Trophoblast cell (in vitro differentiated cells and primary cell): Measurements from ENCODE around the gene UBL4B.

Experiments used
- DNase-seq, 2 donors: peaks; one replicate each; pipeline ENCODE4 v3.0.0-alpha.2; 2016
- H2AFZ ChIP-seq: 2 replicates; pipeline ENCODE4 v1.6.1; 2013; ENCODE audit warnings: low read length, moderate library complexity, mild to moderate bottlenecking; ENCODE audit not compliant: insufficient read depth, poor library complexity
- H2AK5ac ChIP-seq: 2 replicates; pipeline ENCODE4 v1.6.1; 2013; ENCODE audit warnings: mild to moderate bottlenecking, low read length
- H2BK120ac ChIP-seq: 2 replicates; pipeline ENCODE4 v1.6.1; 2013; ENCODE audit warnings: low read length, mild to moderate bottlenecking, moderate library complexity; ENCODE audit not compliant: insufficient read depth, poor library complexity
- H2BK12ac ChIP-seq: 2 replicates; pipeline ENCODE4 v1.6.1; 2013; ENCODE audit warnings: mild to moderate bottlenecking, low read length, moderate library complexity
- H2BK5ac ChIP-seq: 2 replicates; pipeline ENCODE4 v1.6.1; 2013; ENCODE audit warnings: low read length, low read depth, moderate library complexity, mild to moderate bottlenecking; ENCODE audit not compliant: poor library complexity
- H3K14ac ChIP-seq: 2 replicates; pipeline ENCODE4 v1.6.1; 2013; ENCODE audit warnings: mild to moderate bottlenecking, low read length
- H3K18ac ChIP-seq: 2 replicates; pipeline ENCODE4 v1.6.1; 2013; ENCODE audit warnings: mild to moderate bottlenecking, low read length
- H3K23ac ChIP-seq: 2 replicates; pipeline ENCODE4 v1.6.1; 2013; ENCODE audit warnings: low read length
- H3K27ac ChIP-seq: 2 replicates; pipeline ENCODE4 v1.5.1; 2013; ENCODE audit warnings: low read depth, mild to moderate bottlenecking, inconsistent platforms, low read length, moderate library complexity
- H3K27me3 ChIP-seq: 2 replicates; pipeline ENCODE4 v1.6.1; 2013; ENCODE audit warnings: inconsistent platforms, mild to moderate bottlenecking, low read length, moderate library complexity; ENCODE audit not compliant: insufficient read depth
- H3K36me3 ChIP-seq, 2 experiments: 1 replicate in 1 of 2; 2 replicates in 1 of 2; pipeline ENCODE4 v1.6.1; 2013; ENCODE audit warnings: low read length in 2 of 2, mild to moderate bottlenecking in 2 of 2, moderate library complexity in 1 of 2; ENCODE audit not compliant: insufficient read depth in 2 of 2, control insufficient read depth in 1 of 2
- H3K4ac ChIP-seq: 2 replicates; pipeline ENCODE4 v1.6.1; 2013; ENCODE audit warnings: low read depth, mild to moderate bottlenecking, low read length, moderate library complexity
- H3K4me1 ChIP-seq, 2 experiments: 1 replicate in 1 of 2; 2 replicates in 1 of 2; pipeline ENCODE4 v1.6.1; 2013; ENCODE audit warnings: low read length in 2 of 2, mild to moderate bottlenecking in 2 of 2, moderate library complexity in 1 of 2; ENCODE audit not compliant: insufficient read depth in 2 of 2, control insufficient read depth in 1 of 2
- H3K4me2 ChIP-seq: 2 replicates; pipeline ENCODE4 v1.6.1; 2013; ENCODE audit warnings: inconsistent platforms, mild to moderate bottlenecking, low read length, moderate library complexity
- H3K4me3 ChIP-seq: 2 replicates; pipeline ENCODE4 v1.5.1; 2013; ENCODE audit warnings: mild to moderate bottlenecking, low read depth, low read length, inconsistent platforms
- H3K79me1 ChIP-seq: one replicate; pipeline ENCODE4 v1.6.1; 2013; ENCODE audit warnings: low read length
- H3K79me2 ChIP-seq: 2 replicates; pipeline ENCODE4 v1.6.1; 2013; ENCODE audit warnings: low read length, mild to moderate bottlenecking; ENCODE audit not compliant: control insufficient read depth, insufficient read depth, poor library complexity
- H3K9ac ChIP-seq: 2 replicates; pipeline ENCODE4 v1.6.1; 2013; ENCODE audit warnings: mild to moderate bottlenecking, low read length
- H3K9me3 ChIP-seq: 2 replicates; pipeline ENCODE4 v1.6.1; 2013; ENCODE audit warnings: low read depth, mild to moderate bottlenecking, control low read depth, inconsistent platforms, low read length; ENCODE audit not compliant: insufficient read depth
- H4K12ac ChIP-seq: 2 replicates; pipeline ENCODE4 v1.6.1; 2013; ENCODE audit warnings: low read depth, mild to moderate bottlenecking, low read length, moderate library complexity
- H4K8ac ChIP-seq: 2 replicates; pipeline ENCODE4 v1.6.1; 2013; ENCODE audit warnings: low read depth, mild to moderate bottlenecking, low read length, moderate library complexity
- H4K91ac ChIP-seq: one replicate; pipeline ENCODE4 v1.6.1; 2013; ENCODE audit warnings: low read depth, mild to moderate bottlenecking, low read length, moderate library complexity
- WGBS: extraction: QIAGEN DNeasy Blood & Tissue Kit; methylation state at CpG from one replicate; pipeline ENCODE4 v1.1.7; 2013; ENCODE audit warnings: missing lambda C conversion rate; ENCODE audit not compliant: insufficient read length, insufficient coverage; ENCODE audit errors: extremely low coverage; 5-methylcytosine and 5-hydroxymethylcytosine counted together

UBL4B gene

GRCh38 chr1:110091381-110091780, 20.9 kb upstream of the UBL4B start:
- no peak overlapping the region for H3K4me2 ChIP-seq
- peaks cover 24 to 25% of the 10 kb centered on the region in 2 experiments for H3K4me1 ChIP-seq
- WGBS = no CpG with 5 or more reads among the region's 2 CpGs
- H3K4ac ChIP-seq = no peak overlapping the region
- peaks cover 16% of the 10 kb centered on the region for H3K9me3 ChIP-seq
- H3K18ac ChIP-seq = no peak overlapping the region
- H3K79me2 ChIP-seq = no peaks in the 10 kb centered on the region
- H3K27me3 ChIP-seq = peaks cover 16% of the 10 kb centered on the region
- H3K36me3 ChIP-seq = no peaks in the 10 kb centered on the region
- no peak overlapping the region for H2BK12ac ChIP-seq
- no peak overlapping the region for H4K8ac ChIP-seq
- DNase-seq = no peak
- no peak overlapping the region for H4K91ac ChIP-seq
- no peak overlapping the region for H3K9ac ChIP-seq
- H2BK120ac ChIP-seq = no peak overlapping the region
- peaks cover 2% of the 10 kb centered on the region for H3K79me1 ChIP-seq
- no peak overlapping the region for H3K4me3 ChIP-seq
- no peak overlapping the region for H2AFZ ChIP-seq
- H2AK5ac ChIP-seq = no peak overlapping the region
- H3K27ac ChIP-seq = no peak overlapping the region
- no peak overlapping the region for H4K12ac ChIP-seq
- H2BK5ac ChIP-seq = no peak overlapping the region
- no peak overlapping the region for H3K23ac ChIP-seq
- no peak overlapping the region for H3K14ac ChIP-seq

- H3K18ac ChIP-seq = no peak overlapping the region
- no peak overlapping the region for H3K4me3 ChIP-seq
- no peak overlapping the region for H3K9ac ChIP-seq
- DNase-seq = no peak
- H2AFZ ChIP-seq = no peak overlapping the region
- peaks cover 16% of the 10 kb centered on the region for H3K9me3 ChIP-seq
- H3K23ac ChIP-seq = no peak overlapping the region
- no peak overlapping the region for H2BK12ac ChIP-seq
- H2BK120ac ChIP-seq = no peak overlapping the region
- peaks cover 12% of the 10 kb centered on the region for H3K27me3 ChIP-seq
- no peak overlapping the region for H4K12ac ChIP-seq
- no peak overlapping the region for H3K4me2 ChIP-seq
- H3K27ac ChIP-seq = no peak overlapping the region
- H3K4me1 ChIP-seq = peaks cover 27 to 28% of the 10 kb centered on the region in 2 experiments
- no peak overlapping the region for H2AK5ac ChIP-seq
- no peak overlapping the region for H3K14ac ChIP-seq
- no peak overlapping the region for H4K8ac ChIP-seq
- no peaks in the 10 kb centered on the region for H3K36me3 ChIP-seq
- no peak overlapping the region for H3K4ac ChIP-seq
- H4K91ac ChIP-seq = no peak overlapping the region
- no peaks in the 10 kb centered on the region for H3K79me2 ChIP-seq
- WGBS = no CpG with 5 or more reads among the region's 3 CpGs
- no peak overlapping the region for H2BK5ac ChIP-seq
- peaks cover 2% of the 10 kb centered on the region for H3K79me1 ChIP-seq
Measured at GRCh38 chr1:110091791-110092190, 20.5 kb upstream of the UBL4B start.

- no peak overlapping the region for H3K23ac ChIP-seq
- H3K18ac ChIP-seq = no peak overlapping the region
- no peak overlapping the region for H3K14ac ChIP-seq
- H3K27me3 ChIP-seq = peaks cover 8% of the 10 kb centered on the region
- H3K4ac ChIP-seq = no peak overlapping the region
- no peaks in the 10 kb centered on the region for H3K79me2 ChIP-seq
- no peak overlapping the region for H3K27ac ChIP-seq
- H2AFZ ChIP-seq = no peak overlapping the region
- H4K12ac ChIP-seq = no peak overlapping the region
- no peaks in the 10 kb centered on the region for H3K36me3 ChIP-seq
- peaks cover 36% of the 10 kb centered on the region in 2 experiments for H3K4me1 ChIP-seq
- WGBS = no CpG with 5 or more reads among the region's 2 CpGs
- H2BK120ac ChIP-seq = no peak overlapping the region
- no peak overlapping the region for H3K9ac ChIP-seq
- no peak overlapping the region for H2AK5ac ChIP-seq
- no peak overlapping the region for H3K4me3 ChIP-seq
- no peak overlapping the region for H2BK12ac ChIP-seq
- H4K8ac ChIP-seq = no peak overlapping the region
- DNase-seq = no peak
- H2BK5ac ChIP-seq = no peak overlapping the region
- peaks cover 16% of the 10 kb centered on the region for H3K9me3 ChIP-seq
- peaks cover 2% of the 10 kb centered on the region for H3K79me1 ChIP-seq
- H4K91ac ChIP-seq = no peak overlapping the region
- no peak overlapping the region for H3K4me2 ChIP-seq
Measured at GRCh38 chr1:110092991-110093390, 19.3 kb upstream of the UBL4B start.

GRCh38 chr1:110094931-110095654, 17.1 kb upstream of the UBL4B start:
- DNase-seq = no peak
- WGBS = no CpG with 5 or more reads among the region's 7 CpGs
- H3K4me3 ChIP-seq = no peak overlapping the region
- no peak overlapping the region for H2BK12ac ChIP-seq
- no peak overlapping the region for H2AK5ac ChIP-seq
- no peak overlapping the region for H2BK120ac ChIP-seq
- H2BK5ac ChIP-seq = no peak overlapping the region
- H4K8ac ChIP-seq = no peak overlapping the region
- H3K79me1 ChIP-seq = peaks cover 2% of the 10 kb centered on the region
- H3K27ac ChIP-seq = no peak overlapping the region
- H3K4me2 ChIP-seq = no peak overlapping the region
- H3K18ac ChIP-seq = no peak overlapping the region
- no peaks in the 10 kb centered on the region for H3K79me2 ChIP-seq
- no peak overlapping the region for H2AFZ ChIP-seq
- peaks cover 16% of the 10 kb centered on the region for H3K9me3 ChIP-seq
- no peak overlapping the region for H4K91ac ChIP-seq
- no peak overlapping the region for H3K9ac ChIP-seq
- H3K4ac ChIP-seq = no peak overlapping the region
- no peak overlapping the region for H3K14ac ChIP-seq
- H3K36me3 ChIP-seq = no peaks in the 10 kb centered on the region
- H3K4me1 ChIP-seq = peaks cover 27 to 29% of the 10 kb centered on the region in 2 experiments
- H4K12ac ChIP-seq = no peak overlapping the region
- no peak overlapping the region for H3K23ac ChIP-seq
- peaks cover 8% of the 10 kb centered on the region for H3K27me3 ChIP-seq
